AG04450 (cell line): ENCODE measurements around the gene TRIM15. TPM values are rescaled to one million over a fixed set of nuclear protein-coding genes. Genes with fewer than 3 reads are reported as not detected.

Experiments
- CTCF ChIA-PET: fragments of 300-600, 350-600 bp; formaldehyde crosslinking; extraction: SDS; loops from one replicate; lab custom pipeline; 2022; ENCODE audit warnings: antibody characterized with exemption, inconsistent platforms; lab: Charles Lee
- POLR2A ChIA-PET: fragments of 350-600 bp; formaldehyde crosslinking; extraction: SDS; loops from one replicate; lab custom pipeline; 2021; ENCODE audit warnings: antibody characterized with exemption, inconsistent platforms; lab: Yijun Ruan, JAX
- DNase-seq: peaks from one replicate; pipeline ENCODE4 v3.0.0-alpha.2; 2011; ENCODE audit warnings: low read depth, low spot score
- H3K27ac ChIP-seq: one replicate; pipeline ENCODE4 v1.5.1; 2012; ENCODE audit warnings: low read depth, low read length, control low read depth
- H3K27me3 ChIP-seq: one replicate; pipeline ENCODE4 v1.6.0; 2012; ENCODE audit warnings: low read length; ENCODE audit not compliant: control insufficient read depth, insufficient read depth
- H3K4me3 ChIP-seq: 2 replicates; pipeline ENCODE4 v1.5.1; 2011; ENCODE audit warnings: mild to moderate bottlenecking, low read depth, low read length, control low read depth
- H3K9me3 ChIP-seq: 2 replicates; pipeline ENCODE4 v1.5.1; 2012; ENCODE audit warnings: low read length; ENCODE audit not compliant: control insufficient read depth, insufficient read depth
- CTCF ChIP-seq: IDR thresholded peaks from 2 replicates; pipeline ENCODE4 v1.5.1; 2011; ENCODE audit warnings: low read depth, low read length, control low read depth, inconsistent platforms
- polyA plus RNA-seq: library from polyadenylated mRNA; depleted of rRNA; stranded (reverse); fragments of >200 nt; gene quantifications from 2 replicates; pipeline ENCODE4 v1.2.3, GENCODE V29; 2011

TRIM15 gene
- polyA plus RNA-seq, 1 experiment = not detected

- Histone ChIP-seq H3K4me3 (no peak overlapping the region), H3K27me3 (peaks cover 55% of the 10 kb centered on the region), H3K27ac (no peak overlapping the region), H3K9me3 (no peaks in the 10 kb centered on the region; the same call in 1 of the 2 replicates)
- no peak for TF ChIP-seq CTCF
- ChIA-PET POLR2A (no interaction called here), CTCF (no interaction called here)
- no peak for DNase-seq
Observed at GRCh38 chr6:30167101-30167500, 3.8 kb downstream of the TRIM15 start.

DNA sequence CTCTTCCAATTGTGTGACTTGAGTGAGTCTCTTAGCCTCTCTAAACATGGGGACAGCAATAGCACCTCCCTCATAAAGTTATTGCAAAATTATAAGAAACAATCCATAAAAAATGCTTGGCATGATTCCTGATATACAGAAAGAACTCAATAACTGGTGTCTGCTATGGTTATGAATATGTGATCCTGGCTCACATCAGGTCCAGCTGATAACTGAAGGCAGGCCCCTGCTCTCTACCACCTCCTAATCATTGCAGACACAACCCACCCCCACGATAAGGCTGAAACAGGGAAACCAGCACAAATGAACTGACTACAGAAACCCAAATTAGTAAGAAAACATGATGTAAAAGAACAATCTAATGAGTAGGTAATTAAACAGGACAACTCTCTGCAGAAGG, 5.4 kb downstream of the TRIM15 start:
- H3K9me3 ChIP-seq = no peaks in the 10 kb centered on the region; the same call in 1 of the 2 replicates
- no peak overlapping the region for H3K27ac ChIP-seq
- no peak for TF ChIP-seq CTCF
- ChIA-PET CTCF (interaction anchor here (0.6 to 1.6 kb wide), 3 partner anchors 14 to 65 kb away, joined by 5 to 6 read pairs (median 6); no protein-coding TSS in a partner anchor), POLR2A (no interaction called here)
- peaks cover 66% of the 10 kb centered on the region for H3K27me3 ChIP-seq
- no peak for DNase-seq
- H3K4me3 ChIP-seq = no peak overlapping the region

GRCh38 chr6:30169658-30170614, 6.6 kb downstream of the TRIM15 start:
- Histone ChIP-seq H3K4me3 (no peak overlapping the region), H3K9me3 (no peaks in the 10 kb centered on the region; the same call in 1 of the 2 replicates), H3K27ac (no peak overlapping the region), H3K27me3 (peaks cover 61% of the 10 kb centered on the region)
- DNase-seq = peak; percentile 21
- CTCF ChIA-PET = no interaction called here
- POLR2A ChIA-PET = no interaction called here
- peak; percentile 86 for TF ChIP-seq CTCF

DNA sequence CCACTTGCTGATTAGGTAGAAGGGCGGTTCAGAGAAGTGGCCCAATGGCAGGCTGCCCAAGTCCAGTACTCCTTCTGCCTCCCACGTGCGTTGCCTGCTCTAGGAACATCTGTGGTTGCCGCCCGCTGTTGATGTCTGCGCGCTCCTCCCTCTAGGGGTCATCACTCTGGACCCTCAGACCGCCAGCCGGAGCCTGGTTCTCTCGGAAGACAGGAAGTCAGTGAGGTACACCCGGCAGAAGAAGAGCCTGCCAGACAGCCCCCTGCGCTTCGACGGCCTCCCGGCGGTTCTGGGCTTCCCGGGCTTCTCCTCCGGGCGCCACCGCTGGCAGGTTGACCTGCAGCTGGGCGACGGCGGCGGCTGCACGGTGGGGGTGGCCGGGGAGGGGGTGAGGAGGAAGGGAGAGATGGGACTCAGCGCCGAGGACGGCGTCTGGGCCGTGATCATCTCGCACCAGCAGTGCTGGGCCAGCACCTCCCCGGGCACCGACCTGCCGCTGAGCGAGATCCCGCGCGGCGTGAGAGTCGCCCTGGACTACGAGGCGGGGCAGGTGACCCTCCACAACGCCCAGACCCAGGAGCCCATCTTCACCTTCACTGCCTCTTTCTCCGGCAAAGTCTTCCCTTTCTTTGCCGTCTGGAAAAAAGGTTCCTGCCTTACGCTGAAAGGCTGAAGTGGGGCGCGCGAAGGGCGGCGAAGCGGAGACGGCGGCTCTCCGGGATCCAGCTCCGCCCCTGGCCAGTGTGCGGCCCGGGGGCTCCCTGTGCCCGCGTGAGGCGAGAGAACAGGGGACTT, 8.5 kb downstream of the TRIM15 start:
- TF ChIP-seq CTCF = no peak
- H3K27ac ChIP-seq = no peak overlapping the region
- ChIA-PET POLR2A (no interaction called here), CTCF (interaction anchor here (0.9 to 1.1 kb wide), 2 partner anchors 40 to 70 kb away, joined by 3 to 9 read pairs; no protein-coding TSS in a partner anchor)
- peaks cover 61% of the 10 kb centered on the region for H3K27me3 ChIP-seq
- no peak overlapping the region for H3K4me3 ChIP-seq
- no peak for DNase-seq
- H3K9me3 ChIP-seq = no peaks in the 10 kb centered on the region; the same call in 1 of the 2 replicates
